Neural cell (in vitro differentiated cells): Measurements from ENCODE around the gene PRKAR1B. TPM values are rescaled to one million over a fixed set of nuclear protein-coding genes. Genes with fewer than 3 reads are reported as not detected.

Source experiments
- H2AFZ ChIP-seq: fragments of 200-600, 300-800 bp; sonication (generic), shearing (Covaris generic); 2 replicates; pipeline ENCODE4 v1.6.0; 2014; ENCODE audit warnings: low read depth, mild to moderate bottlenecking, antibody characterized with exemption, low read length, moderate library complexity
- H3F3A ChIP-seq: fragments of 200-600 bp; shearing (Covaris generic); 2 replicates; pipeline ENCODE4 v1.6.1; 2016; ENCODE audit warnings: mild to moderate bottlenecking, moderate library complexity, mixed read lengths, antibody characterized with exemption, low read length; ENCODE audit not compliant: insufficient read depth, poor library complexity, severe bottlenecking
- H3K27ac ChIP-seq: fragments of 200-600, 300-800 bp; sonication (generic), shearing (Covaris generic); 2 replicates; pipeline ENCODE4 v1.5.1; 2014; ENCODE audit warnings: mild to moderate bottlenecking, low read length, moderate library complexity
- H3K27me3 ChIP-seq: fragments of 300-800, 200-600 bp; sonication (generic), shearing (Covaris generic); 2 replicates; pipeline ENCODE4 v1.6.0; 2014; ENCODE audit warnings: mild to moderate bottlenecking, low read depth, low read length, moderate library complexity; ENCODE audit not compliant: insufficient read depth
- H3K36me3 ChIP-seq: fragments of 300-800, 200-600 bp; sonication (generic), shearing (Covaris generic); 2 replicates; pipeline ENCODE4 v1.5.1; 2014; ENCODE audit warnings: mild to moderate bottlenecking, antibody characterized with exemption, low read length, moderate library complexity; ENCODE audit not compliant: insufficient read depth
- H3K4me2 ChIP-seq: fragments of 300-800, 200-600 bp; sonication (generic), shearing (Covaris generic); 2 replicates; pipeline ENCODE4 v1.6.0; 2014; ENCODE audit warnings: mild to moderate bottlenecking, low read length
- H3K4me3 ChIP-seq: fragments of 300-800, 200-600 bp; sonication (generic), shearing (Covaris generic); 2 replicates; pipeline ENCODE4 v1.5.1; 2014; ENCODE audit warnings: mild to moderate bottlenecking, low read length, moderate library complexity
- H3K79me2 ChIP-seq: fragments of 200-600 bp; shearing (Covaris generic); replicated peaks from 2 replicates; pipeline ENCODE4 v1.6.0; 2014; ENCODE audit warnings: mild to moderate bottlenecking, low read length, moderate library complexity; ENCODE audit not compliant: insufficient read depth
- H3K9ac ChIP-seq: fragments of 300-800, 200-600 bp; sonication (generic), shearing (Covaris generic); 2 replicates; pipeline ENCODE4 v1.6.1; 2016; ENCODE audit warnings: mild to moderate bottlenecking, low read length, mixed read lengths
- H3K9me2 ChIP-seq: fragments of 200-600 bp; shearing (Covaris generic); 2 replicates; pipeline ENCODE4 v1.6.1; 2016; ENCODE audit warnings: mild to moderate bottlenecking, low read length, mixed read lengths; ENCODE audit not compliant: insufficient read depth
- H3K9me3 ChIP-seq: fragments of 200-600, 300-800 bp; sonication (generic), shearing (Covaris generic); 2 replicates; pipeline ENCODE4 v1.6.1; 2016; ENCODE audit warnings: mild to moderate bottlenecking, mixed run types, low read length, moderate library complexity, mixed read lengths
- H4K20me1 ChIP-seq: fragments of 200-600 bp; shearing (Covaris generic); 2 replicates; pipeline ENCODE4 v1.6.1; 2016; ENCODE audit warnings: mild to moderate bottlenecking, mixed run types; ENCODE audit not compliant: insufficient read depth
- CTCF ChIP-seq: fragments of 450-650 bp; IDR thresholded peaks from 2 replicates; pipeline ENCODE4 v1.5.1; 2014; ENCODE audit warnings: antibody characterized with exemption, mild to moderate bottlenecking, moderate library complexity; ENCODE audit not compliant: poor library complexity, severe bottlenecking
- EP300 ChIP-seq: fragments of 450-650 bp; conservative IDR thresholded peaks from 2 replicates; pipeline ENCODE4 v1.6.1; 2014; ENCODE audit warnings: antibody characterized with exemption, mild to moderate bottlenecking, moderate library complexity; ENCODE audit not compliant: poor library complexity, severe bottlenecking
- EZH2 ChIP-seq: fragments of 200-600, 300-800 bp; shearing (Covaris generic), sonication (generic); IDR thresholded peaks from 2 replicates; pipeline ENCODE4 v1.6.1; 2014; ENCODE audit warnings: antibody characterized with exemption, low read length, borderline replicate concordance, mild to moderate bottlenecking; ENCODE audit not compliant: insufficient read depth, poor library complexity, severe bottlenecking
- MXI1 ChIP-seq: fragments of 450-650 bp; conservative IDR thresholded peaks from 2 replicates; pipeline ENCODE4 v1.6.1; 2014; ENCODE audit warnings: antibody characterized with exemption, mild to moderate bottlenecking; ENCODE audit not compliant: poor library complexity, severe bottlenecking
- POLR2AphosphoS5 ChIP-seq: IDR thresholded peaks from 2 replicates; pipeline ENCODE4 v1.6.1; 2012
- RAD21 ChIP-seq: fragments of 450-650 bp; conservative IDR thresholded peaks from 2 replicates; pipeline ENCODE4 v1.6.1; 2014; ENCODE audit warnings: antibody characterized with exemption, mild to moderate bottlenecking, moderate library complexity
- SMC3 ChIP-seq: fragments of 450-650 bp; conservative IDR thresholded peaks from 2 replicates; pipeline ENCODE4 v1.6.1; 2014; ENCODE audit warnings: antibody characterized with exemption, mild to moderate bottlenecking, moderate library complexity; ENCODE audit not compliant: poor library complexity
- TAF1 ChIP-seq: IDR thresholded peaks from 2 replicates; pipeline ENCODE4 v1.6.1; 2012; ENCODE audit warnings: low read depth
- polyA plus RNA-seq: library from polyadenylated mRNA; depleted of rRNA; stranded (reverse); fragments of >200 nt; gene quantifications from 2 replicates; pipeline ENCODE4 v1.2.3, GENCODE V29; 2014
- TF ChIP-seq, protein P1 (sequence below): IDR thresholded peaks from 2 replicates; pipeline ENCODE4 v1.6.1; 2012; ENCODE audit warnings: borderline replicate concordance

Gene PRKAR1B
- polyA plus RNA-seq, 1 donor from 2014 or later = 38.6 TPM

DNA sequence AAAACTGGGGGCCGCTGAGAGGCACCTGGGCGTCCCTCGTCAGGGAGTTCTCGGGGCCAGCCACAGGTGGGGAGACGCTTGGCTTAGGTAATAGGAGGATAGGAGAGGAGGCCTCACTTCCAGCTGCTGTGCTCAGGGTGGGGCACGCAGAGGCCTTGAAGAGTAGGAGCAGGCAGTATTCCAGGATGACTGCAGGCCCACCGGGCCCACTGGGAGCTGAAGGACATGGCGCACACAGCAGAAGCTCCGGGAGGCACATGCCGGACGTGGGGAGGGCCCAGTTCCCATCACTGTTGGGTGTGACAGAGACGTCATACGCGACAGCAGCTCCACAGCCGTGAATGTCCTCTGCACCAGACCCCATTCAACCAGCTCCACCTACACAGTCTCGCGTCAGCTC is 185.4 kb downstream of the PRKAR1B start:
- no peaks in the 10 kb centered on the region for H3K79me2 ChIP-seq
- no peak overlapping the region for H3K9ac ChIP-seq
- H4K20me1 ChIP-seq = no peaks in the 10 kb centered on the region
- H2AFZ ChIP-seq = no peak overlapping the region
- no peak overlapping the region for H3K4me2 ChIP-seq
- H3K27me3 ChIP-seq = no peaks in the 10 kb centered on the region
- H3K36me3 ChIP-seq = no peaks in the 10 kb centered on the region
- H3K9me2 ChIP-seq = no peaks in the 10 kb centered on the region
- no peak overlapping the region for H3K27ac ChIP-seq
- H3K4me3 ChIP-seq = no peak overlapping the region
- no peaks in the 10 kb centered on the region for H3F3A ChIP-seq
- H3K9me3 ChIP-seq = no peaks in the 10 kb centered on the region
- TF ChIP-seq CTCF = no peak
- TF ChIP-seq TAF1 = no peak
- no peak for TF ChIP-seq EP300
- no peak for TF ChIP-seq EZH2
- TF ChIP-seq, protein P1, sequence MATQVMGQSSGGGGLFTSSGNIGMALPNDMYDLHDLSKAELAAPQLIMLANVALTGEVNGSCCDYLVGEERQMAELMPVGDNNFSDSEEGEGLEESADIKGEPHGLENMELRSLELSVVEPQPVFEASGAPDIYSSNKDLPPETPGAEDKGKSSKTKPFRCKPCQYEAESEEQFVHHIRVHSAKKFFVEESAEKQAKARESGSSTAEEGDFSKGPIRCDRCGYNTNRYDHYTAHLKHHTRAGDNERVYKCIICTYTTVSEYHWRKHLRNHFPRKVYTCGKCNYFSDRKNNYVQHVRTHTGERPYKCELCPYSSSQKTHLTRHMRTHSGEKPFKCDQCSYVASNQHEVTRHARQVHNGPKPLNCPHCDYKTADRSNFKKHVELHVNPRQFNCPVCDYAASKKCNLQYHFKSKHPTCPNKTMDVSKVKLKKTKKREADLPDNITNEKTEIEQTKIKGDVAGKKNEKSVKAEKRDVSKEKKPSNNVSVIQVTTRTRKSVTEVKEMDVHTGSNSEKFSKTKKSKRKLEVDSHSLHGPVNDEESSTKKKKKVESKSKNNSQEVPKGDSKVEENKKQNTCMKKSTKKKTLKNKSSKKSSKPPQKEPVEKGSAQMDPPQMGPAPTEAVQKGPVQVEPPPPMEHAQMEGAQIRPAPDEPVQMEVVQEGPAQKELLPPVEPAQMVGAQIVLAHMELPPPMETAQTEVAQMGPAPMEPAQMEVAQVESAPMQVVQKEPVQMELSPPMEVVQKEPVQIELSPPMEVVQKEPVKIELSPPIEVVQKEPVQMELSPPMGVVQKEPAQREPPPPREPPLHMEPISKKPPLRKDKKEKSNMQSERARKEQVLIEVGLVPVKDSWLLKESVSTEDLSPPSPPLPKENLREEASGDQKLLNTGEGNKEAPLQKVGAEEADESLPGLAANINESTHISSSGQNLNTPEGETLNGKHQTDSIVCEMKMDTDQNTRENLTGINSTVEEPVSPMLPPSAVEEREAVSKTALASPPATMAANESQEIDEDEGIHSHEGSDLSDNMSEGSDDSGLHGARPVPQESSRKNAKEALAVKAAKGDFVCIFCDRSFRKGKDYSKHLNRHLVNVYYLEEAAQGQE = no peak
- TF ChIP-seq RAD21 = no peak
- TF ChIP-seq MXI1 = no peak
- TF ChIP-seq SMC3 = no peak
- TF ChIP-seq POLR2AphosphoS5 = no peak

GRCh38 chr7:540997-541396 is 186.1 kb downstream of the PRKAR1B start:
- H3K4me2 ChIP-seq = no peak overlapping the region
- no peak overlapping the region for H3K4me3 ChIP-seq
- no peaks in the 10 kb centered on the region for H3K79me2 ChIP-seq
- H3F3A ChIP-seq = no peaks in the 10 kb centered on the region
- no peaks in the 10 kb centered on the region for H3K9me3 ChIP-seq
- no peaks in the 10 kb centered on the region for H4K20me1 ChIP-seq
- H3K27ac ChIP-seq = no peak overlapping the region
- TF ChIP-seq EZH2 (no peak), TAF1 (no peak), RAD21 (no peak), SMC3 (no peak), EP300 (no peak), POLR2AphosphoS5 (no peak), CTCF (no peak), MXI1 (no peak)
- TF ChIP-seq, protein P1 = no peak
- no peaks in the 10 kb centered on the region for H3K27me3 ChIP-seq
- H2AFZ ChIP-seq = no peak overlapping the region
- no peak overlapping the region for H3K9ac ChIP-seq
- no peaks in the 10 kb centered on the region for H3K36me3 ChIP-seq
- H3K9me2 ChIP-seq = no peaks in the 10 kb centered on the region
